ENCODE results near the gene MAPK8IP2. TPM values are rescaled to one million over a fixed set of nuclear protein-coding genes. Genes with fewer than 3 reads are reported as not detected.

Gene MAPK8IP2
- total and polyA plus RNA-seq, 10 of the 15 experiments (the other 5 are each of a cell fraction or from before 2014, with no cell fraction given) = 0.01 to 0.13 (median 0.06) TPM; not detected in 4

GRCh38 chr22:50582493-50583293 lies 17.9 kb upstream of the MAPK8IP2 start, which contains the start of gene CHKB (continued):
- TF ChIP-seq ZNF687 (IDR thresholded peaks at IDR 0.05) (peak; percentile 74), JUND (IDR thresholded peaks at IDR 0.05; ENCODE audit: low read depth, low read length) (no peak), CHD2 (IDR thresholded peaks at IDR 0.05; ENCODE audit: borderline replicate concordance, low read depth, low read length) (peak; percentile 46; the same call in 1 of the 2 replicates), ZNF207 (IDR thresholded peaks at IDR 0.05; ENCODE audit: borderline replicate concordance) (peak; percentile 79; the same call in 1 of the 2 replicates), PML (IDR thresholded peaks at IDR 0.05; ENCODE audit: low read length) (peak; percentile 85; the same call in 1 of the 2 replicates), CBFB (IDR thresholded peaks at IDR 0.05; ENCODE audit: low read depth) (0 out of 2 replicates have a peak, but pooled peaks have one; percentile 30), POLR2AphosphoS5 (IDR thresholded peaks at IDR 0.05; ENCODE audit: low read length) (peak; percentile 81), CBX5 (IDR thresholded peaks at IDR 0.05; ENCODE audit: low read depth) (no peak), SMARCA5 (IDR thresholded peaks at IDR 0.05) (peak; percentile 48; the same call in 1 of the 2 replicates), YY1 (IDR thresholded peaks at IDR 0.05; ENCODE audit: low read depth, low read length) (peak; percentile 92), NR2C1 (IDR thresholded peaks at IDR 0.05) (peak; percentile 96), MAX (IDR thresholded peaks at IDR 0.05; ENCODE audit: low read depth, low read length) (0 out of 2 replicates have a peak, but pooled peaks have one; percentile 13), TCF12 (IDR thresholded peaks at IDR 0.05; ENCODE audit: low read depth, low read length) (0 out of 2 replicates have a peak, but pooled peaks have one; percentile 39), BCL3 (IDR thresholded peaks at IDR 0.05; ENCODE audit: borderline replicate concordance, insufficient read depth, low read depth, low read length, poor library complexity, severe bottlenecking) (no peak), IKZF1 (conservative IDR thresholded peaks at IDR 0.05) (peak; percentile 52; the same call in 1 of the 2 replicates), GATAD2B (conservative IDR thresholded peaks at IDR 0.05; ENCODE audit: low read depth) (peak; percentile 63), NRF1 (conservative IDR thresholded peaks at IDR 0.05; ENCODE audit: low read depth, low read length) (peak; percentile 75), ZBTB33 (IDR thresholded peaks at IDR 0.05) (no peak), TAF1 (IDR thresholded peaks at IDR 0.05; ENCODE audit: borderline replicate concordance, low read depth, low read length) (peak; percentile 67; the same call in 1 of the 2 replicates)
